ENCODE measurements around the gene TENM3. TPM values are rescaled to one million over a fixed set of nuclear protein-coding genes. Genes with fewer than 3 reads are reported as not detected.

TENM3 gene
- total and polyA plus RNA-seq, 2 of the 8 experiments (the other 6 are each of a cell fraction or from before 2014, with no cell fraction given): 36.9 to 69.3 TPM

DNA sequence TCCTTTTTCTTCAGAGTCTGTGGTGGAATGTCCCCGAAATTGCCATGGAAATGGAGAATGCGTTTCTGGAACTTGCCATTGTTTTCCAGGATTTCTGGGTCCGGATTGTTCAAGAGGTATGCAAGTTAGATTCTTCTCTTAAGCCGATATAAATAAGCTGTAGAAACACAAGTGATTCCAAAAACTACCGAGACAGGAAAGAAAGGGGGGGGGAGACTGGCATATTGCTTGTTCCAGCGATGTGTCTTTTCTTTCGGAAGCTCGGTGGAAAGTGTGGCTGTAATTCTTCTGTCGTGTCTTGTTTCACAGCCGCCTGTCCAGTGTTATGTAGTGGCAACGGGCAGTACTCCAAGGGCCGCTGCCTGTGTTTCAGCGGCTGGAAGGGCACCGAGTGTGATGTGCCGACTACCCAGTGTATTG is 437.0 kb downstream of the TENM3 start (continued):
- TF ChIP-seq CREB1 (IDR thresholded peaks at IDR 0.05): no peak
